ENCODE results near the gene AGAP2.

AGAP2 gene

DNA sequence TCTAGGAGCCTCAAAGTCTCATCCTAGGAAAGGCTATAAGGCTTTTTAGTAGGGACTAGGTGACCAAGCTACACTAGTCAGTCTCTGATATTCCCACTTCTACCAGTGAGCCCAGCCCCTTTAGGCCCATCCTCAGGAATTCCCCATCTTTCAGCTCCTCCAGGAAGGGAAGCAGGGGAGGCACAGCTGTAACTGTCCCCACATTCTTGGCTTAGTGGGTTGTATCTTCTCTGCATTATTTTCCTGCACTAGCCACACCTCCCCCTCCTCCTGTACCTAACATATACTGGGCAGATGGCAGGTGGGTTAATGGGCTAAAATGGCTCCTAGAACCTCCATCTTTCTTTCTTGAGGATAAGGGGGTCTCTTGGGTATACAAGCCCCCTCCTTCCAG, 28.8 kb upstream of the AGAP2 start:
- peak in 1 of 2 donors; percentile 49 for DNase-seq

GRCh38 chr12:57766464-57767304, 28.1 kb upstream of the AGAP2 start, which contains the start of gene CYP27B1:
Gene CYP27B1, minus strand, starts transcription at chr12:57767078. Its CDS starts 37 bp downstream, at chr12:57767041.
- DNase-seq = peak in 1 of 2 donors; percentile 80

- peak; percentile 31 to 48 for DNase-seq
Observed at GRCh38 chr12:57765698-57766463, 27.3 kb upstream of the AGAP2 start.

- DNase-seq = peak; percentile 45 to 49
Observed at GRCh38 chr12:57765003-57765697, 26.6 kb upstream of the AGAP2 start.

DNA sequence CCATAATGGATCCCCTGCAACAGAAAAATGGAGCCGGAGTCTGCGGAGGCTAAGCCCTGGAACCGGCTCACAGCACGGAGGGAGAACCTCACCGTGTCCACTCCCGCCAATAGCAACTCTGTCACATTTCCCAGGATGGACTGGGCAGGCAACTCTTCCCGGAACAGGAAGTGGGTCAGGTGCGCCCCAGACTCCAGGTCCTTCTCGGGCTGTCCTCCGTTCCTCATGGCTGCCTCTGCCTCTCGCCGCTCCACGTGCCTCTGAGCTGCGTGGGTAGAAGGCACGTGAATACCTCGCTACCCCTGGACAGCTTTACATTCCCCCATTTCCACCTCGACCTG, 26.1 kb upstream of the AGAP2 start:
- no peak for DNase-seq

GRCh38 chr12:57763881-57764661, 25.5 kb upstream of the AGAP2 start:
- DNase-seq = no peak

- no peak for DNase-seq
Observed at GRCh38 chr12:57762463-57762862, 23.9 kb upstream of the AGAP2 start.

GRCh38 chr12:57761391-57761998, 23.0 kb upstream of the AGAP2 start:
- DNase-seq = no peak

GRCh38 chr12:57760347-57760982, 21.9 kb upstream of the AGAP2 start:
- DNase-seq = no peak

- DNase-seq = no peak
Observed at GRCh38 chr12:57759360-57759980, 20.9 kb upstream of the AGAP2 start.

DNA sequence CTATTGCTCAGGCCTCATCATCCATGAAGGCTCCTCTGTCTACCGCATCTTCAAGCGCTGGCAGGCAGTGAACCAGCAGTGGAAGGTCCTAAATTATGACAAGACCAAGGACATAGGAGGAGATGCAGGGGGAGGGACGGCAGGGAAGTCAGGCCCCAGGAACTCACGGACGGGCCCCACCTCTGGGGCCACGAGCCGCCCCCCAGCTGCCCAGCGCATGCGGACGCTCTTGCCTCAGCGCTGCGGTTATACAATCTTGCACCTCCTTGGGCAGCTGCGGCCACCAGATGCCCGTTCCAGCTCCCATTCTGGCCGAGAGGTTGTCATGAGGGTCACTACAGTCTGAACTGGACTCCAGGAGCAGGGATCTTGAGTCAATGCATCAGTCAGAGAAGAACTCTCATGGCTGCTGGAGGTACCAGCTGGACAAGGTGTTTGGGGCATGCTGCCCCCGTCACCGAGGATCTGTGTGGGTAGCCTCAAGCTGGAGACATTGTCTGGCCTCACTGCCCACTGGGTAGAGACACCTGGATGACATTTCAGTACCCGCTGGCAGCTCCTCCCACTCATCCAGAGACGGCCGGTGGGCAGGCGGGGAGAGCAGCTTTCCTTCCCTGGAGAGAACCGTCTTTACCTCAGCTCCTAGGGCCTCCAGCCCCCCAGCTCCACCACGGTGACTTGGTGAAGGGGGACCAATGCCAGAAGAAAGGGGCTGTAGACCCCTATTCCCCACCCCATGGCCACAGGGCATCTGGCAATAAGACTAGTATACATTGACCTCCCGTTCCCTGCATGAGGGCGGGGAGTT, 20.2 kb upstream of the AGAP2 start:
- DNase-seq = no peak

DNA sequence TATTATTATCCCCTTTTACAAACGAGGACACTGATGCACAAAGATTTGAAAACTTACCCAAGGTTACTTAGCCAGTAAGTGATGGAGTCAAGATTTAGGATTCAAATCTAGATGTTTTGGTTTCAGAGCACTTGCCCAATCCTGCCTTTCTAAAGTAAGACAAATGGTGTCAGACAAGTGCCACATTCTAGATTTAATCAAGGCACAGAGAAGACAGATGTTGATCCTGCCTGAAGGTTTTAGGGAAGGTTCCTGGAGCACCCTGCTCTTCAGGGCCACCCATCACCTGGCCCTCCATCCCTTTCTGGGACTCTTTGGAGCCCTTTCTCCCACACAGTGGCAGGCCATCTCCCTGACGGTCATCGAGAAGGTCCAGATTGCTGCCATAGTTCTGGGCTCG, 19.2 kb upstream of the AGAP2 start:
- DNase-seq = no peak

GRCh38 chr12:57756406-57757341, 18.1 kb upstream of the AGAP2 start:
- peak; percentile 44 to 74 for DNase-seq

GRCh38 chr12:57755454-57756372, 17.2 kb upstream of the AGAP2 start:
- no peak for DNase-seq

GRCh38 chr12:57755194-57755453, 16.6 kb upstream of the AGAP2 start:
- no peak for DNase-seq

DNA sequence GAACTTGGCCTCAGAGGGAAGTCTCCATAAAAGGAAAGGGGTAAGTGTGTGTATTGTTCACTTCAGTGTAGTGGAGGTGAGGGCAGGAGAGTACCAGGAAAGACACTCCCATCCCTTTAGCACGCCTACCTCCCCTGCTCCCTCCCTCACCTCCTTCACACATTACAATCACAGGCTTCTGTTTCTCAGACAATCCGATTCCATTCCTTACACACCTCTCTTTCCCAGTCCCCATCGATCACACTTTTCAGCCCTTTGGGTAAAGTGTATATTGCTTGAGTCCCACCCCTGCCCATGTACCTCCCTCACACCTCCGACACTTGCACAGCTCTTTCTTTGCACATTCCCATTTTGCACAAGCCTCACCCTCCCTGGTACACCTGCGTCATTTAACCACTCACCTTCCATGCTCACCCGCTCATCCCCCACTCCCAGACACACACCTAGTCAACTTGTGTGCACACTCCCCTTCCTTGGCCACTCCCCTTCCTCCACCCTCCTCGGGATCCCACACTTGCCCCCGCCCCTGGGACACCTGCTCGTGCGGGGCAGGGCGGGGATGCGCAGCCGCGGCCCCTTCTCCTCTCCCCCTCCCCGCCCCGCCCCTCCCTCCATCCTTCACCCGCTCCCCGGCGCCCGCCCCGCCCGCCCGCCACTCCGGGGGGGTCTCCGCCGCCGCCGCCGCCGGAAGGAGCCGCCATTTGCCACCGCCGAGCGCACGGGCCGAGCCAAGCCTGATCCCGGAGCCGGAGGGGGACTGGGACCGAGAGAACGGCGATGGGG, 16.1 kb upstream of the AGAP2 start, which contains the start of gene MARCHF9:
Gene MARCHF9, plus strand, starts transcription at position 693 of the 783 bp plus-strand sequence. CDS start 426 bp downstream, outside the sequence.
- no peak for DNase-seq

DNA sequence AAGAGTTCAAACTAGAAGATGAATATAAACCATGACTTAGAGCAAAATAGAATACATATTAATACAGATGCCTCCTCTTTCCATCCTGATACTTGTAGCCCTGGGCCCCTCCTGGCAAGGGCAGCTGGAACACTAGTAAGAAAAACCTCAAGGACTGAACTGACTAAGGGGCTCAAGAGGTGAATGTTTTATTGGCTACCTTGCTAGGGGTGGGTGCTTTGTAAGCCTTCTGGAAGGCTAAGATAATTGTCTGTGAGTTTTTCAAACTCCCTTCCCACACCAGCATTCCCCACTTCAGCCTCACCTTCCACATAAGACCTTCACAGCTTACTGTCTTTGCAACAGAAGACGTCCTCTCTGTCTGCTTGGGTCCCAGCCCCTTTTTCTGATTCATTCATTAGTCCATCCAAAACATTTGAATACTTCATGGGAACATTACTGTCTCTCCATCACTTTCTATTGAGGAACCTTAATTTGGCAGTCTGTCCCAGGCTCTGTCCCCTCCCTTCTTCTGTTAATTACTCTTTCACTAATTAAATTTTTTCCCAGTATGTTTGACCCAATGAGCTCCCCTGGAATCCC, 15.3 kb upstream of the AGAP2 start:
- DNase-seq = no peak

Data from inflammatory macrophage treated with lipopolysaccharide for 1 hour (primary cell).